ENCODE data around the gene KLHL6.

- TF ChIP-seq CTCF (conservative IDR thresholded peaks at IDR 0.05; ENCODE audit: low read depth, low read length) (no peak), EZH2 (IDR thresholded peaks at IDR 0.05; ENCODE audit: borderline replicate concordance, low read depth, low read length, poor library complexity, severe bottlenecking) (no peak)
Measured at GRCh38 chr3:183487896-183488295, 67.6 kb downstream of the KLHL6 start.

Data from A673 (cell line).